Breast epithelium (tissue), 3 donors: ENCODE data around the gene UNC45A.
"Not testable (repeated sequence)": the region's sequence is repeated elsewhere in the genome, so short reads cannot be mapped to it uniquely, and the experiment has no call there.

ENCODE experiments used
- CTCF ChIP-seq, 3 donors: fragments of 450-650 bp; IDR thresholded peaks; one replicate each; pipeline ENCODE4 v1.5.1; 2016 to 2017; ENCODE audit warnings: antibody characterized with exemption in 3 of 3, mild to moderate bottlenecking in 3 of 3, moderate library complexity in 3 of 3
- POLR2A ChIP-seq: fragments of 450-650 bp; IDR thresholded peaks from one replicate; pipeline ENCODE4 v1.6.1; 2016; ENCODE audit warnings: antibody characterized with exemption, mild to moderate bottlenecking, moderate library complexity

GRCh38 chr15:90926766-90927165 lies 8.3 kb upstream of the UNC45A start:
- TF ChIP-seq CTCF (IDR thresholded peaks at IDR 0.05); POLR2A: not testable (repeated sequence)
